ENCODE measurements around the gene SH3TC2. TPM values are rescaled to one million over a fixed set of nuclear protein-coding genes. Genes with fewer than 3 reads are reported as not detected.

The SH3TC2 gene
- total and polyA plus RNA-seq, 2 experiments from 2014 or later = 0.78 to 1.3 TPM

DNA sequence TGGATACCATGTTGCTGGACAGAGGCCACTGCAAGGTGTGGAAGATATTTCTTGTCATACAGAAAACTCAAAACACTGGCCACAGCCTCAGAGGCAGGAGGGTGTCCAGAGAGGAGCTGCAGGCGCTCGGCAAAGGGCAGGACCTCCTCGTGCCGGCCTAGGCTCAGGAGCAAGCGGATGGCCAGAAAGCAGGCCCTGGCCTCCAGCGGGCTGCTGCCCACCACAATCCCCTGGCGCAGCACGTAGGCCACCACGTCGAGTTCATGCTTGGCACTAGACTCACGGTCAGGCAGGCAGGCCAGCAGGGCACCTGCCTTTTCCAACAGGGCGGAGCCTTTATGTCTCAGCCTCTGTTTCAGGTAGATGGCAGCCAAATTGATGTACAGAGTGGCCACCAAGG, 35.2 kb downstream of the SH3TC2 start:
- H3K4me1 ChIP-seq (ENCODE audit: low read depth) = no peaks in the 10 kb centered on the region
- no peak overlapping the region for H3K27ac ChIP-seq

DNA sequence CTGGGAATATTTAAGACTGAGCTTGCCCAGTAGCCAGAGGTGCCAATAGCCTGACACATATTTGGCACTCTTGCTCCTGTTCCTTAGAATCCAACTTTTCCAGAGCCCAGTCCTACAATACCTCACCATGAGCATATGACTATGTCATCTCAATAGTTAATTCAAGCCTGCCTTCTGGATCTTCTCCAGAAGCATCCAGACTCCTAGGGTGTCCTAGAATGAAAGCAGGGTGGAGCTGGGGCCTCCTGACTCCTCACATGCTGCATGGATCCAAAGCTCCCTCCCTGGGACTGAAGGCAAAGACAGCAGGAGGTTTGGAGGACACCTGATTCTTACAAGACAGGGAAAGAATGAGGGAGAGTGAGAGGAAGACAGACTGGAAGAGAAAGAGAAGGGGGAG, 37.9 kb downstream of the SH3TC2 start:
- H3K27me3 ChIP-seq = no peaks in the 10 kb centered on the region
- H3K36me3 ChIP-seq = no peaks in the 10 kb centered on the region
- H3K4me3 ChIP-seq = no peak overlapping the region
- TF ChIP-seq, protein P1, sequence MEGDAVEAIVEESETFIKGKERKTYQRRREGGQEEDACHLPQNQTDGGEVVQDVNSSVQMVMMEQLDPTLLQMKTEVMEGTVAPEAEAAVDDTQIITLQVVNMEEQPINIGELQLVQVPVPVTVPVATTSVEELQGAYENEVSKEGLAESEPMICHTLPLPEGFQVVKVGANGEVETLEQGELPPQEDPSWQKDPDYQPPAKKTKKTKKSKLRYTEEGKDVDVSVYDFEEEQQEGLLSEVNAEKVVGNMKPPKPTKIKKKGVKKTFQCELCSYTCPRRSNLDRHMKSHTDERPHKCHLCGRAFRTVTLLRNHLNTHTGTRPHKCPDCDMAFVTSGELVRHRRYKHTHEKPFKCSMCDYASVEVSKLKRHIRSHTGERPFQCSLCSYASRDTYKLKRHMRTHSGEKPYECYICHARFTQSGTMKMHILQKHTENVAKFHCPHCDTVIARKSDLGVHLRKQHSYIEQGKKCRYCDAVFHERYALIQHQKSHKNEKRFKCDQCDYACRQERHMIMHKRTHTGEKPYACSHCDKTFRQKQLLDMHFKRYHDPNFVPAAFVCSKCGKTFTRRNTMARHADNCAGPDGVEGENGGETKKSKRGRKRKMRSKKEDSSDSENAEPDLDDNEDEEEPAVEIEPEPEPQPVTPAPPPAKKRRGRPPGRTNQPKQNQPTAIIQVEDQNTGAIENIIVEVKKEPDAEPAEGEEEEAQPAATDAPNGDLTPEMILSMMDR (IDR thresholded peaks at IDR 0.05; ENCODE audit: low read depth, low read length) = no peak
- DNase-seq (ENCODE audit: low read depth in 1 of 2, low spot score in 1 of 2) = no peak
- H3K9me3 ChIP-seq (ENCODE audit: low read depth) = no peaks in the 10 kb centered on the region
- no peaks in the 10 kb centered on the region for H3K4me1 ChIP-seq (ENCODE audit: low read depth)
- no peak overlapping the region for H3K27ac ChIP-seq

More for the DNA sequence above, 35.2 kb downstream of the SH3TC2 start:
- Histone ChIP-seq H3K9me3 (ENCODE audit: low read depth) (no peaks in the 10 kb centered on the region), H3K27me3 (no peaks in the 10 kb centered on the region), H3K4me3 (no peak overlapping the region), H3K36me3 (no peaks in the 10 kb centered on the region)
- DNase-seq (ENCODE audit: low read depth in 1 of 2, low spot score in 1 of 2) = no peak
- TF ChIP-seq, protein P1 (IDR thresholded peaks at IDR 0.05; ENCODE audit: low read depth, low read length) = no peak

DNA sequence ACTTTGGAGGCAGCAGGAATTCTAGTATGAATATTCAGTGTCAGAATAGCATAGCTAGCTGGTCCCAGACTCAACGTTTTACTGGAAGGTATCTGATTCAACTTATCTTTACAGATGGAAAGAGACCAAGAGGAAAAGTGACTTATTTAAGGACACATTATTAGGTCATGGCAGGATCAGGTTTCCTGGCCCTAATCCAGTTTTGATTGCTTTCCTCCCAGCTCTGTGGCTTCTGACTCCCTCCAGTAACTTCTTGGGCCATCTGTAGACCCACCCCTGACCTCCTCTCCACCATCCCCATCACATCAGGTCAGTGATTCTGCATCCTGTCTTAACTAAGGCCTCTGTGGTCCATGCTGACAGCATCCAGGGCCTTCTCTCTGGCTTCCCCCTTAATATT, 38.4 kb downstream of the SH3TC2 start:
- Histone ChIP-seq H3K4me3 (no peak overlapping the region), H3K4me1 (ENCODE audit: low read depth) (no peaks in the 10 kb centered on the region), H3K36me3 (no peaks in the 10 kb centered on the region), H3K9me3 (ENCODE audit: low read depth) (no peaks in the 10 kb centered on the region), H3K27ac (no peak overlapping the region), H3K27me3 (no peaks in the 10 kb centered on the region)
- TF ChIP-seq, protein P1 (IDR thresholded peaks at IDR 0.05; ENCODE audit: low read depth, low read length) = no peak
- DNase-seq (ENCODE audit: low read depth in 1 of 2, low spot score in 1 of 2) = no peak

DNA sequence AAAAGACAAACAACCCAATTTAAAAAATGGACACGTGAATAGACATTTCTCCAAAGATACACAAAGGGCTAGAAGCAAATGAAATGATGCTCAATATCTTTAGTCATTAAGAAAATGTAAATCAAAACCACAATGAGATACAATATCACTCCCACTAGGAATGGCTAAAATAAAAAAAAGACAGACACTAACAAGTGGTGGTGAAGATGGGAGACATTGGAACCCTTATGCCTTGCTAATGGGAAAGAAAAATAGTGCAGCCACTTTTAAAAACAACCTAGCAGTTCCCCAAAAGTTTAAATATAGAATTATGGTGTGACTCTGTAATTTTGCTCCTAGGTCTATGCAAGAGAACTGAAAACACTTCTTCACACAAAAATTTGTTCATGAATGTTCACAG, 40.7 kb downstream of the SH3TC2 start:
- H3K4me3 ChIP-seq = no peak overlapping the region
- no peaks in the 10 kb centered on the region for H3K36me3 ChIP-seq
- no peaks in the 10 kb centered on the region for H3K4me1 ChIP-seq (ENCODE audit: low read depth)
- no peak overlapping the region for H3K27ac ChIP-seq
- no peaks in the 10 kb centered on the region for H3K27me3 ChIP-seq
- DNase-seq (ENCODE audit: low read depth in 1 of 2, low spot score in 1 of 2) = no peak
- TF ChIP-seq, protein P1 (IDR thresholded peaks at IDR 0.05; ENCODE audit: low read depth, low read length) = no peak
- no peaks in the 10 kb centered on the region for H3K9me3 ChIP-seq (ENCODE audit: low read depth)

DNA sequence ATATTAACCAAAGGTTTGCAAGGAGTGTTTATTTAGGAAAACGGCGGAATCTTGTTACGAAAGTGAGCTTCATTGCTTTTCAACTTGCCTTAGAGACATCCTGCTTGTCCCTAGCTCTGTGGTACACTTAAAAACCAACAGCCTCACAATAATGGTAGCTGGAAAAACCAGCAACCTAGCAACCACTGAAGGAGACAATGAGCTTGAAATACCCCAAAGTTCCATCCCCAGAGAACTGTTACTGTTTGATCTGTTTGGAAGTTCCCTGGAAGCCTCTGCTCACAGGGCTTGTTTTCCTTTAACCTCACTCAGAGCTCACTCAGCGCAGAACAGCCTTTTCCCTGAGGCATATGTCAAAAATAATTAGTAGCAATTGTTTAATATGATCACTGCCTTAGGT, 43.2 kb downstream of the SH3TC2 start:
- Histone ChIP-seq H3K36me3 (no peaks in the 10 kb centered on the region), H3K9me3 (ENCODE audit: low read depth) (no peaks in the 10 kb centered on the region), H3K4me1 (ENCODE audit: low read depth) (no peaks in the 10 kb centered on the region), H3K27me3 (no peaks in the 10 kb centered on the region), H3K4me3 (no peak overlapping the region), H3K27ac (no peak overlapping the region)
- no peak for DNase-seq (ENCODE audit: low read depth in 1 of 2, low spot score in 1 of 2)
- TF ChIP-seq, protein P1 (IDR thresholded peaks at IDR 0.05; ENCODE audit: low read depth, low read length) = no peak

Data from cardiac muscle cell (in vitro differentiated cells and primary cell).